Nephron progenitor cell (in vitro differentiated cells): ENCODE results near the gene GSAP.
"Not testable (repeated sequence)": the region's sequence is repeated elsewhere in the genome, so short reads cannot be mapped to it uniquely, and the experiment has no call there.

Source experiments
- DNase-seq: peaks from one replicate; pipeline ENCODE4 v3.0.0; 2021
- H3K27ac Mint-ChIP-seq: 2 replicates; pipeline ENCODE4 v1.8.0; 2021; ENCODE audit warnings: mild to moderate bottlenecking, moderate library complexity, mixed read lengths
- H3K27me3 Mint-ChIP-seq: 2 replicates; pipeline ENCODE4 v1.8.0; 2021; ENCODE audit warnings: mild to moderate bottlenecking, low read depth, mixed read lengths; ENCODE audit not compliant: poor library complexity
- H3K36me3 Mint-ChIP-seq: 2 replicates; pipeline ENCODE4 v1.8.0; 2021; ENCODE audit warnings: low read depth, mixed read lengths
- H3K4me1 Mint-ChIP-seq: 2 replicates; pipeline ENCODE4 v1.8.0; 2021; ENCODE audit warnings: mixed read lengths
- H3K4me3 Mint-ChIP-seq: 2 replicates; pipeline ENCODE4 v1.8.0; 2021; ENCODE audit warnings: mild to moderate bottlenecking, moderate library complexity, mixed read lengths
- H3K9me3 Mint-ChIP-seq: 2 replicates; pipeline ENCODE4 v1.8.0; 2021; ENCODE audit warnings: mild to moderate bottlenecking, moderate library complexity, mixed read lengths
- TF ChIP-seq, protein P1 (sequence below): fragments of 200-600 bp; sonication (generic); IDR thresholded peaks from 2 replicates; pipeline ENCODE4 v1.5.0; 2021; ENCODE audit warnings: antibody characterized with exemption

The GSAP gene, protein sequence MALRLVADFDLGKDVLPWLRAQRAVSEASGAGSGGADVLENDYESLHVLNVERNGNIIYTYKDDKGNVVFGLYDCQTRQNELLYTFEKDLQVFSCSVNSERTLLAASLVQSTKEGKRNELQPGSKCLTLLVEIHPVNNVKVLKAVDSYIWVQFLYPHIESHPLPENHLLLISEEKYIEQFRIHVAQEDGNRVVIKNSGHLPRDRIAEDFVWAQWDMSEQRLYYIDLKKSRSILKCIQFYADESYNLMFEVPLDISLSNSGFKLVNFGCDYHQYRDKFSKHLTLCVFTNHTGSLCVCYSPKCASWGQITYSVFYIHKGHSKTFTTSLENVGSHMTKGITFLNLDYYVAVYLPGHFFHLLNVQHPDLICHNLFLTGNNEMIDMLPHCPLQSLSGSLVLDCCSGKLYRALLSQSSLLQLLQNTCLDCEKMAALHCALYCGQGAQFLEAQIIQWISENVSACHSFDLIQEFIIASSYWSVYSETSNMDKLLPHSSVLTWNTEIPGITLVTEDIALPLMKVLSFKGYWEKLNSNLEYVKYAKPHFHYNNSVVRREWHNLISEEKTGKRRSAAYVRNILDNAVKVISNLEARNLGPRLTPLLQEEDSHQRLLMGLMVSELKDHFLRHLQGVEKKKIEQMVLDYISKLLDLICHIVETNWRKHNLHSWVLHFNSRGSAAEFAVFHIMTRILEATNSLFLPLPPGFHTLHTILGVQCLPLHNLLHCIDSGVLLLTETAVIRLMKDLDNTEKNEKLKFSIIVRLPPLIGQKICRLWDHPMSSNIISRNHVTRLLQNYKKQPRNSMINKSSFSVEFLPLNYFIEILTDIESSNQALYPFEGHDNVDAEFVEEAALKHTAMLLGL

DNA sequence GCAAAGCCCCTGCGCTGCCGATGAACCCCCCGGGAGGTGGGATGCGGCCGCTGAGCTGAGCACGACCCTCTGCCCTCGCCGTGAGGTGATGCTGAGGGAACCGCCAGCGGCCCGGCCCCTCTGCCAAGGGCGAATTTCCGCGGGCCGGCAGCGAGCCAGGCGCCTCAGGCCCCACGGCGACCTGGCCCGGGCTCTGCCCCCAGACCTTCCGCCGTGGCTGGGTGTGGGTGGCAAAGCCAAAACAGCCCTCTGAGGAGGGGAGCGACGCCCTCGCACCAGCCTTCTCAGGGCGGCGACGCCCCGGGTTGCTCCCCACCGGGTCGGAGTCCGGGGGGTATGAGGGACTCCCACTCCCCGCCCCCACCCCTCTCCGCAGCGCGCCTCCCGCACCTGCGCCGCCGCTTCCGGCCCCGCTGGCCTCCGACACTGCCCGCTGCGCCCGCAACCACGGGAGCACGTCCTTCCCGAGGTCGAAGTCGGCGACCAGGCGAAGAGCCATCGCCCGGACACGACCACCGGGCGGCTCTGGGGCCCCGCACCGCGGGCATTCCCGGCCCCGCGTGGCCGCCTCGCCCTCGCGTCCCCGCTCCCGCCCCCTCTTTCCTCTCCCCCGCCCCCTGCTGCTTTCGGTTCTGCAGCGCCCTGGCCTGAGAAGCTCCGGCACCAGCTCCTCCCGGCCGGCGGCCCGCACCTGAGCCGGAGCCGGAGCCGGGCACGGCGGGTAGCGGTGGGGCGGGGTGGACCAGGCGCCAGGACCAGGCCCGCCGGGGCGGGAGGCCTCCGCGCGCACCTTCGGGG lies at the start of gene GSAP:
GSAP (minus strand) TSS at position 527 of the 798 bp plus-strand sequence; CDS start at position 499, 28 bp downstream.
- DNase-seq: peak; percentile 64
- Mint-ChIP-seq H3K36me3 (no peaks in the 10 kb centered on the region), H3K27ac (no peak within 1 kb of the TSS), H3K27me3 (peaks cover 81% of the 10 kb centered on the region), H3K9me3 (peaks cover 12% of the 10 kb centered on the region), H3K4me1 (peaks cover 4% of the 10 kb centered on the region), H3K4me3 (peak within 1 kb of the TSS; percentile 76)
- TF ChIP-seq, protein P1, sequence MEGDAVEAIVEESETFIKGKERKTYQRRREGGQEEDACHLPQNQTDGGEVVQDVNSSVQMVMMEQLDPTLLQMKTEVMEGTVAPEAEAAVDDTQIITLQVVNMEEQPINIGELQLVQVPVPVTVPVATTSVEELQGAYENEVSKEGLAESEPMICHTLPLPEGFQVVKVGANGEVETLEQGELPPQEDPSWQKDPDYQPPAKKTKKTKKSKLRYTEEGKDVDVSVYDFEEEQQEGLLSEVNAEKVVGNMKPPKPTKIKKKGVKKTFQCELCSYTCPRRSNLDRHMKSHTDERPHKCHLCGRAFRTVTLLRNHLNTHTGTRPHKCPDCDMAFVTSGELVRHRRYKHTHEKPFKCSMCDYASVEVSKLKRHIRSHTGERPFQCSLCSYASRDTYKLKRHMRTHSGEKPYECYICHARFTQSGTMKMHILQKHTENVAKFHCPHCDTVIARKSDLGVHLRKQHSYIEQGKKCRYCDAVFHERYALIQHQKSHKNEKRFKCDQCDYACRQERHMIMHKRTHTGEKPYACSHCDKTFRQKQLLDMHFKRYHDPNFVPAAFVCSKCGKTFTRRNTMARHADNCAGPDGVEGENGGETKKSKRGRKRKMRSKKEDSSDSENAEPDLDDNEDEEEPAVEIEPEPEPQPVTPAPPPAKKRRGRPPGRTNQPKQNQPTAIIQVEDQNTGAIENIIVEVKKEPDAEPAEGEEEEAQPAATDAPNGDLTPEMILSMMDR: no peak

DNA sequence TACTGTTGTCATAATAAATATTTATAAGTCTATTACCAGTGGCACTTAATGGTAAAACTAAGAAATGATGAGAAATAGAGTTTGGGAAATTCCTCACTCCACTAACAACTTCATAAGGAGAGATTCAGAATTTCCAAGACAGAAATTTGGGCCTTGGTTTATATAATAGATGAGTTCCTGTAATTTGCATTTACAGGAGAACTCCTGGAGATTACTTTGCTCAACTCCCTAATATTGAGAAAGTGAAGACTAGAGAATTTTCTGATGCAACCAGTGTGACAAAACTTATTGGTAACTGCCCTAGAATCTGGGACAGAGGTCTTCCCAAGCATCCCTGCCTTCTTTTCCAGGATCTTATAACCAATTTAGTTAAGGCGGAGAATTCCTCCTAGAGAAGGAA lies 49.1 kb upstream of the GSAP start:
- Mint-ChIP-seq H3K9me3 (peaks cover 10% of the 10 kb centered on the region), H3K4me3 (no peak overlapping the region), H3K27me3 (no peaks in the 10 kb centered on the region), H3K27ac (no peak overlapping the region), H3K36me3 (no peaks in the 10 kb centered on the region), H3K4me1 (no peaks in the 10 kb centered on the region)
- no peak for DNase-seq
- TF ChIP-seq, protein P1: no peak

DNA sequence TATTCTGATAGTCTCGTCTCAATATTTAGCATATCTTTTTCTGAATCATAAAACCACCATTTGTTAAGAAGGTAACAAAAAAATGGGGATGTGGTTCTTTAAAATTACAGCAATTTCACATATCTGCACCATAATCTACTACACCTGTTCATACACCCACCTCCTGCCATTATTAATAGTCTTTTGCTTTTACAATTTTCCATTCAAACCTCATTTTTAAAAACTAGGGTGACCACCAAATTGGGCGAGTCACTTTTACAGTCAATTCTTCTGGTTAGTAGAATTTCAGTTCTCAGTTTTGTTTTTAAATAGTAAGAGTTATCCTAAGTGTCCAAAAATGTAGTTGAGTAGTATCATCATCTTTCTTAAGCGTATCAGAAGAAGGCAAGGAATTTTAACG lies 48.4 kb upstream of the GSAP start:
- Mint-ChIP-seq H3K27me3 (no peaks in the 10 kb centered on the region), H3K4me1 (no peaks in the 10 kb centered on the region), H3K4me3 (no peak overlapping the region), H3K36me3 (no peaks in the 10 kb centered on the region), H3K9me3 (peaks cover 4% of the 10 kb centered on the region), H3K27ac (no peak overlapping the region)
- DNase-seq: no peak
- TF ChIP-seq, protein P1: no peak

DNA sequence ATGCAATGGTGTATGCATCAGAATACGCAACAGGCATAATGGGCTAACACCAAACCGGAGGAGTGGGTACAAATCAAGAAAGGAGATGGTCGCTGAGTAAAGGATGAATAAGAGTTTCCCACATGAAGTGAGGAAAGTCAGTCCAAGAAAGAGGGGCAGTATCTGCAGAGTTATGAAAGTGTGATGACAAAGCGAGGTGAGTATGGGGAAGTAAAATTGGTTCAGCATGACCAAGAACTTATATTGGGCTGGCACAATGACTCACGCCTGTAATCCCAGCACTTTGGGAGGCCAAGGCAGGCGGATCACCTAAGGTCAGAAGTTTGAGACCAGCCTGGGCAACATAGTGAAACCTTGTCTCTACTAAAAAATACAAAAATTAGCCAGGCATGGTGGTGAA lies 47.5 kb upstream of the GSAP start:
- not testable (repeated sequence) for H3K9me3 Mint-ChIP-seq, H3K27ac Mint-ChIP-seq, H3K36me3 Mint-ChIP-seq, DNase-seq, H3K4me1 Mint-ChIP-seq, H3K27me3 Mint-ChIP-seq, H3K4me3 Mint-ChIP-seq

DNA sequence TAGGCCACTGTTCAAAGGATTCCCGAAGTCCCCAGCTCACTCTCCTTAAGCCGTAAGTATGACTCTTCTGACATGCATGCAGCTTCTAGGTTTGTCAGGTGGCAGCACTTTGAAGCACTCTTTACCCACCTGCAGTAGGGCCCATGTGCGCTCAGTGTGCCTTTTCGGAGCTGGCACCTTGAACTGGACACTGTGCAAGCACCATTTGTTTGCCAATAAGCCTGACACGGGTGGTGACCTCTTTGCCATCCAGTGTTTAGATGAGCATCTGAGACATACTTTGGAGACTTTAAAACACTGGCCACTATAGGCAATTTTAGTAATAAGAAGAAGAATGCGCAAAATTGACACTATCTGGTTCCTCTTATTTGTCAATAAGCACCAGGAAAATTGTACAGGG lies 45.7 kb upstream of the GSAP start:
- Mint-ChIP-seq H3K27me3 (peaks cover 5% of the 10 kb centered on the region), H3K27ac (no peak overlapping the region), H3K4me3 (no peak overlapping the region), H3K4me1 (no peaks in the 10 kb centered on the region), H3K9me3 (no peaks in the 10 kb centered on the region), H3K36me3 (no peaks in the 10 kb centered on the region)
- DNase-seq: no peak
- TF ChIP-seq, protein P1: no peak

DNA sequence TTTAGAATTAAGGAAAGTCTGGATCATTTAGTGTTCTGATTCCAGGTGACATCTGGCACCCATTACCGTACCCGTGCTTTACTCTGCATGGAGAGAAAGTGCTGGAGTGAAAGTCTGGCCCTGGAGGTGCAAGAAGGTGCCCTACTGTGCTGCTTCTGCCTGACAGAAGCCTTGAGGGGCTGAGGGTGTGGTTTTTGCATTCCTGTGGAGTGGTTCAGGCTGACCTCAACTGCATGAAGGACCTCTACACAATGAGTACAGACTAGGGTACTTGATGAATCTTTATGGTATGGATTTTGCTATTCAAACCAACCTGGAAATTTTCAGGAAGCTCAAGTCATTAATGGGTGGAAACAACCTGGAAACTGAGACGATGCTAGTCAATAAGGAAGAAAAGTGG lies 45.1 kb upstream of the GSAP start:
- H3K36me3 Mint-ChIP-seq: no peaks in the 10 kb centered on the region
- no peaks in the 10 kb centered on the region for H3K9me3 Mint-ChIP-seq
- H3K4me3 Mint-ChIP-seq: no peak overlapping the region
- no peak overlapping the region for H3K27ac Mint-ChIP-seq
- peaks cover 5% of the 10 kb centered on the region for H3K27me3 Mint-ChIP-seq
- TF ChIP-seq, protein P1: no peak
- no peak for DNase-seq
- no peaks in the 10 kb centered on the region for H3K4me1 Mint-ChIP-seq
